Stimulated activated CD8-positive, alpha-beta memory T cell treated with anti-CD3 and anti-CD28 coated beads, Interleukin-15, amount 100 ng/mL, for 48 hours (primary cell): ENCODE measurements around the gene HTR1D.

Source experiments
- DNase-seq, 2 donors: peaks; one replicate each; pipeline ENCODE4 v3.0.0-alpha.2; 2020; ENCODE audit warnings: low read depth in 2 of 2

HTR1D gene

GRCh38 chr1:23184212-23184934 lies 32.9 kb downstream of the HTR1D start:
- no peak for DNase-seq

- no peak for DNase-seq
Observed at GRCh38 chr1:23179862-23180261, 37.4 kb downstream of the HTR1D start.

- DNase-seq, result no peak
Observed at GRCh38 chr1:23178950-23179349, 38.4 kb downstream of the HTR1D start.

GRCh38 chr1:23178414-23178813 lies 38.9 kb downstream of the HTR1D start:
- DNase-seq, result no peak

GRCh38 chr1:23177438-23178380 lies 39.6 kb downstream of the HTR1D start:
- DNase-seq, result peak in 1 of 2 donors; percentile 31

- DNase-seq, result no peak
Observed at GRCh38 chr1:23177031-23177430, 40.3 kb downstream of the HTR1D start.

- no peak for DNase-seq
Observed at GRCh38 chr1:23174426-23175110, 42.7 kb downstream of the HTR1D start.

GRCh38 chr1:23171181-23171755 lies 46.0 kb downstream of the HTR1D start:
- DNase-seq, result no peak

- DNase-seq, result no peak
Observed at GRCh38 chr1:23169727-23170335, 47.5 kb downstream of the HTR1D start.

GRCh38 chr1:23169195-23169575 lies 48.1 kb downstream of the HTR1D start:
- DNase-seq, result no peak

GRCh38 chr1:23168445-23169194 lies 48.7 kb downstream of the HTR1D start, which contains the start of gene LUZP1:
TSS of gene LUZP1 (minus strand) at chr1:23168856.
- peak; percentile 69 to 72 for DNase-seq

GRCh38 chr1:23168079-23168444 lies 49.2 kb downstream of the HTR1D start:
- no peak for DNase-seq

- no peak for DNase-seq
Observed at GRCh38 chr1:23167353-23168078, 49.8 kb downstream of the HTR1D start.

GRCh38 chr1:23166854-23167253 lies 50.4 kb downstream of the HTR1D start:
- no peak for DNase-seq

- no peak for DNase-seq
Observed at GRCh38 chr1:23163395-23163794, 53.9 kb downstream of the HTR1D start.

GRCh38 chr1:23159963-23160877 lies 57.1 kb downstream of the HTR1D start:
- no peak for DNase-seq

GRCh38 chr1:23156940-23157339 lies 60.4 kb downstream of the HTR1D start:
- no peak for DNase-seq

GRCh38 chr1:23152966-23153684 lies 64.2 kb downstream of the HTR1D start:
- DNase-seq, result no peak
